Measurements from ENCODE around the gene DNAJA4. TPM values are rescaled to one million over a fixed set of nuclear protein-coding genes. Genes with fewer than 3 reads are reported as not detected.
A peak's percentile ranks its signal among the peaks of the same experiment; 100 is the strongest.

The DNAJA4 gene
- total RNA-seq, 2 experiments from 2014 or later, result 34.0 to 35.8 TPM

DNA sequence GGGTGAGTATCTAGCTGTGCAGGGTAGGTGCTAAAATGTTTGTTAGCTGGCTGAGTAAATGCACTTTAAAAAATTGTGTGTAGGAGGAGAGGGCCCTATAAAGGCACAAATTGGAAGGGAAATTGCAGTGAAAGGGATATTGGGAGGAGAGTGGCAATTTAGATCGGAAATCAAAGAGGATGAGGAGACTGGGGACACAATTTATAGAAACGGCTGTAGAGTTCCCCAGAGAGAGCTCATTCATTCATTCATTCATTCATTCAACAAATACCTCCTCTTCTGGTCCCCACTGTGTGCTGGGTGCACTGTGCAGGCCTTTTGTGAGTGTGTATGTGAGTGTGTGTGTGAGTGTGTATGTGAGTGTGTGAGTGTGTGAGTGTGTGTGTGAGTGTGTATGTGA lies 2.4 kb downstream of the DNAJA4 start:
- H3K4me3 Mint-ChIP-seq, result no peak overlapping the region
- CTCF ChIA-PET, result interaction anchor here (1.0 to 4.3 kb wide), 4 partner anchors 9 to 158 kb away, joined by 3 to 25 read pairs (median 4); partner anchors contain the start of gene SKIC8
- peaks cover 3% of the 10 kb centered on the region for H3K36me3 Mint-ChIP-seq
- ATAC-seq (no peak), DNase-seq (no peak)
- no peaks in the 10 kb centered on the region for H3K9me3 Mint-ChIP-seq (ENCODE audit: low read depth)
- H3K27me3 Mint-ChIP-seq, result no peaks in the 10 kb centered on the region
- peak overlapping the region; percentile 40 for H3K27ac Mint-ChIP-seq
- peaks cover 20% of the 10 kb centered on the region for H3K4me1 Mint-ChIP-seq

- CTCF ChIA-PET, result interaction anchor here (1.0 to 1.6 kb wide), 2 partner anchors 9 to 10 kb away, joined by 3 to 4 read pairs; no protein-coding TSS in a partner anchor
- H3K9me3 Mint-ChIP-seq (ENCODE audit: low read depth), result no peaks in the 10 kb centered on the region
- H3K4me1 Mint-ChIP-seq, result no peaks in the 10 kb centered on the region
- H3K27me3 Mint-ChIP-seq, result no peaks in the 10 kb centered on the region
- no peak overlapping the region for H3K4me3 Mint-ChIP-seq
- H3K27ac Mint-ChIP-seq, result no peak overlapping the region
- DNase-seq (no peak), ATAC-seq (no peak)
- peaks cover 13% of the 10 kb centered on the region for H3K36me3 Mint-ChIP-seq
These were observed 8.0 kb downstream of the DNAJA4 start for GRCh38 chr15:78272316-78272715.

DNA sequence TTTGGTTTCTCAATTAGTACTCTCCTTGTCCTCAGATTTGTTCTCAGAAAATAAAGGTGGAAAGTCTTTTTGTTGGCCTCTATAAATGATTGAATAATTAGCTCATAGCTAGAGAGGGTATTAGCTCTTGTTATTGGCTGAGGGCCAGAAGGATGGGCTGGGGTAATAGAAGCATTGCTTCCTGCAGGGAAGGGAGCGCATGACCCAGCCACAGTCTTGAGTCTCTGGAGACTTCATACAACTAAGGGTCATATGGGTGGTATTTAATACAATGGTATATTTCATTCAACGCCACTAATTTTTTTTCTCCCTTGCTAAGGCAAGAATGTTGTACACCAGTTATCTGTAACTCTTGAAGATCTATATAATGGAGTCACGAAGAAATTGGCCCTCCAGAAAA lies 8.4 kb downstream of the DNAJA4 start:
- Mint-ChIP-seq H3K36me3 (peaks cover 13% of the 10 kb centered on the region), H3K27me3 (no peaks in the 10 kb centered on the region), H3K27ac (no peak overlapping the region), H3K4me1 (no peaks in the 10 kb centered on the region), H3K9me3 (ENCODE audit: low read depth) (no peaks in the 10 kb centered on the region), H3K4me3 (no peak overlapping the region)
- DNase-seq (no peak), ATAC-seq (no peak)
- CTCF ChIA-PET, result interaction anchor here (0.6 kb wide), 1 partner anchor 250 kb away, joined by 3 read pairs; no protein-coding TSS in a partner anchor

DNA sequence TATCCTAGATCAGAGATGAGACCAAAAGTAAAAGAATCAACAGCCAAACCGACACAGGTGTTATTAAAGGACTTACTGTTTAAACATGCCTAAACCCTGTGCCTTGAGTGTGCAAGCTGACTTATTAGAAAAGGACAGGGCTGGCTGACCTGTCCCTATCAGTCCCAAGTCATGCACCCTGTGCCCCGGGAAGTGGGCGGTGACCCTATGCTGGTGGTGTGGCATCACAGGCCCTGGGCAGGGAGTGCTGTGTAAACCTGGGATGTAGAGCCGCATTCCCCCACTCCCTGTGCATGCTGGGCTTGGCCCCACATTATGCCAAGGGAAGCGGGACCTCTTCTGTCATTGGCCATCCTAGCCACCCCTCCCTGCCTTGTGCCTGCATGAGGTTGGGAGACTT lies 10.6 kb downstream of the DNAJA4 start:
- H3K27ac Mint-ChIP-seq, result no peak overlapping the region
- peaks cover 12% of the 10 kb centered on the region for H3K36me3 Mint-ChIP-seq
- no peaks in the 10 kb centered on the region for H3K9me3 Mint-ChIP-seq (ENCODE audit: low read depth)
- H3K27me3 Mint-ChIP-seq, result no peaks in the 10 kb centered on the region
- DNase-seq (no peak), ATAC-seq (no peak)
- CTCF ChIA-PET, result no interaction called here
- no peaks in the 10 kb centered on the region for H3K4me1 Mint-ChIP-seq
- no peak overlapping the region for H3K4me3 Mint-ChIP-seq

GRCh38 chr15:78276064-78276943 lies 11.9 kb downstream of the DNAJA4 start:
- DNase-seq (no peak), ATAC-seq (no peak)
- peaks cover 16% of the 10 kb centered on the region for H3K36me3 Mint-ChIP-seq
- no peaks in the 10 kb centered on the region for H3K9me3 Mint-ChIP-seq (ENCODE audit: low read depth)
- H3K4me3 Mint-ChIP-seq, result no peak overlapping the region
- CTCF ChIA-PET, result interaction anchor here (1.3 kb wide), 1 partner anchor 15 kb away, joined by 3 read pairs; no protein-coding TSS in a partner anchor
- H3K27me3 Mint-ChIP-seq, result no peaks in the 10 kb centered on the region
- peaks cover 12% of the 10 kb centered on the region for H3K4me1 Mint-ChIP-seq
- H3K27ac Mint-ChIP-seq, result no peak overlapping the region

DNA sequence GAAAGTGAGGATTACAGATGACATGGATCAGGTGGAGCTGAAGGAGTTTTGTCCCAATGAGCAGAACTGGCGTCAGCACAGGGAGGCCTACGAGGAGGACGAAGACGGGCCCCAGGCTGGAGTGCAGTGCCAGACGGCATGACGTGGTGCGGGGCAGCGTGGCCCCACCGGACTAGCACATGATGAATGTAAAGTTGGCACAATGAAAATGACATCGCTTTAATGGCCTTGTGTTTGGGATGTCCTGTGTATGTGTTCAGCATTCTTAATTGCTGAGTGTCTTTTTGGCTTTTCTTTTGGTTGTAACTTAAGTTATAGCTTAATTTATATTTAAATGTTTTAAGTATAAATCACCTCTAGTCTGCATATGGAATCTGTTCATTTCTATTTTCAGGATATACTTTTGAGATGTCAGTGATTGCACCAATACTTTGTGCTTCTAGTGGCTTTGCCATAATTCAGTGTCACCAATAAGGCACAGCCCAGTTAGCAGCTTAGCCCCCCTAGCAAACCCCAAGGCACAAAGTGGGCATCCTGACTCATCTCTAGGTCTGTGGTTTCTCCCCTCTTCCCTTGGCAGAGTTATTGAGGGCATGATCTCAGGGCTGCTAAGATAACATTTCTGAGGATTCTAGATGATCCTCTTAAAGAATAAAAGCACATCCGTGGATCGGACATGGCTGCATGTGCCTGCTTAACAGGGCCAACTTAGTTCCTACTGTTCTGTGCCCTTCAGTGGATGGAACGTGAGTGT lies 16.1 kb downstream of the DNAJA4 start:
- Mint-ChIP-seq H3K4me1 (peaks cover 13% of the 10 kb centered on the region), H3K36me3 (peaks cover 15% of the 10 kb centered on the region), H3K9me3 (ENCODE audit: low read depth) (no peaks in the 10 kb centered on the region), H3K4me3 (no peak overlapping the region), H3K27ac (no peak overlapping the region), H3K27me3 (no peaks in the 10 kb centered on the region)
- DNase-seq (no peak), ATAC-seq (no peak)
- CTCF ChIA-PET, result interaction anchor here (0.7 to 1.3 kb wide), 3 partner anchors 12 to 172 kb away, joined by 3 to 4 read pairs (median 3); no protein-coding TSS in a partner anchor

GRCh38 chr15:78282324-78282723 lies 18.0 kb downstream of the DNAJA4 start:
- Mint-ChIP-seq H3K9me3 (ENCODE audit: low read depth) (no peaks in the 10 kb centered on the region), H3K27ac (no peak overlapping the region), H3K36me3 (peaks cover 19% of the 10 kb centered on the region), H3K4me1 (peaks cover 13% of the 10 kb centered on the region), H3K27me3 (no peaks in the 10 kb centered on the region), H3K4me3 (no peak overlapping the region)
- CTCF ChIA-PET, result interaction anchor here (0.8 to 1.2 kb wide), 3 partner anchors 10 to 141 kb away, joined by 3 to 4 read pairs (median 3); no protein-coding TSS in a partner anchor
- DNase-seq (no peak), ATAC-seq (no peak)

GRCh38 chr15:78284758-78285157 lies 20.4 kb downstream of the DNAJA4 start:
- H3K4me1 Mint-ChIP-seq, result peaks cover 13% of the 10 kb centered on the region
- ATAC-seq (no peak), DNase-seq (no peak)
- H3K9me3 Mint-ChIP-seq (ENCODE audit: low read depth), result no peaks in the 10 kb centered on the region
- H3K4me3 Mint-ChIP-seq, result no peak overlapping the region
- no peaks in the 10 kb centered on the region for H3K27me3 Mint-ChIP-seq
- CTCF ChIA-PET, result interaction anchor here (0.8 kb wide), 1 partner anchor 138 kb away, joined by 3 read pairs; no protein-coding TSS in a partner anchor
- no peak overlapping the region for H3K27ac Mint-ChIP-seq
- H3K36me3 Mint-ChIP-seq, result peaks cover 19% of the 10 kb centered on the region

DNA sequence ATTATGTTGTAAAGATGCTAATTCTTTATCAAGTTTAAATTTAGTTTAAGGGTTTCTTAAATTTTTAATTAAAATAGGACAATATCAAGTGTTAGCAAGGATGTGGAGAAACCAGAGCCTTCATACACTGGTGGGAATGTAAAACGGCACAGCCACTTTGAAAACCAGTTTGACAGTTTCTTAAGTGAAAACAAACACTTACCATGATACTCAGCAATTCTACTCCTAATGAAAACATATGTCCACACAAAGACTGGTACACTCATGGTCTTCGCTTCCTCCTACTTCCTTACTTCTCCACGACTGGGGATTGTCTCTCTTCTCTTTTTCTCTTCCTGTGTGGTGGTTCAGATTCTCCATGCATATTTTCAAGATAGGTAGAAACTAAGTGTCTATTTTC lies 25.9 kb downstream of the DNAJA4 start:
- ATAC-seq (no peak), DNase-seq (no peak)
- Mint-ChIP-seq H3K27me3 (no peaks in the 10 kb centered on the region), H3K4me1 (no peaks in the 10 kb centered on the region), H3K36me3 (peaks cover 4% of the 10 kb centered on the region), H3K4me3 (no peak overlapping the region), H3K27ac (no peak overlapping the region), H3K9me3 (ENCODE audit: low read depth) (no peaks in the 10 kb centered on the region)
- CTCF ChIA-PET, result interaction anchor here (0.8 kb wide), 1 partner anchor 171 kb away, joined by 3 read pairs; no protein-coding TSS in a partner anchor

DNA sequence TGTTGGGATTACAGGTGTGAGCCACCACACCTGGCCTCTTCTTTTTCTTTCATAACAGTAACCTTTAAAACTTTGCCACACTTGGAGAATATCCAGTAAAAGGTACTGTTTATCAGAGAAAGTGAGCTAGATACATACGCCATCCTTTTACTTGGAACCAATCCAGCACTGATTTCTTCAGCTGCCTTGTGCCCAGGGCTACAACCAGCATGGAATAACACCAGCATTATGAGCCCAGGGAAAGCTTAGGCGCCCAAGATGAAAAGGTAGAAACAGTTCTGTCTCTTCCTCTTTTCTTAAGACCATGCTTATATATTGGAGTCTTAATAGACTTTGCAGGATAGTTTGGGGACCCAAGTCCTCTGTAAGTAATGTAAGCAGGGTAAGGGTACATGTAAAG lies 26.7 kb downstream of the DNAJA4 start:
- Mint-ChIP-seq H3K9me3 (ENCODE audit: low read depth) (no peaks in the 10 kb centered on the region), H3K27me3 (no peaks in the 10 kb centered on the region), H3K27ac (no peak overlapping the region), H3K36me3 (peaks cover 2% of the 10 kb centered on the region), H3K4me3 (no peak overlapping the region), H3K4me1 (no peaks in the 10 kb centered on the region)
- DNase-seq, result no peak
- no peak for ATAC-seq
- CTCF ChIA-PET, result interaction anchor here (0.8 to 1.1 kb wide), 2 partner anchors 14 to 170 kb away, joined by 3 read pairs; no protein-coding TSS in a partner anchor

DNA sequence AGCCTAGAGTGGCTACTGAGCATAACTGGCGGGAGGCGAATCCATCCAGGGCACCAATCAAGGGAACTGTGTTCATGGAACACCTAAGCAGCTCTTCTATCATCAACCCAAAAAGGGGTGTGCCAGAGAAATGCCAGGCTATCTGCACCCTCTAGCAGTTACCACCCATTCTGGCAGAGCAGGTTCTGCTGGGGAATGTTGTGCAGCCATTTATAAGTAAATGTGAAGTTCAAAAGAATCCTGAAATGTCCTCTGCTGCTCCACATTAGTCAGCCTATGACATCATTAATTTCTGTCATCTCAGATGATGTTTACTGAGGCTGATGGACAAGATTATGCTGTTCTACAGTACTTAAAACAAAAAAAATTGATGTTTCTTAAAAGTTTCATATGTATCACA lies 27.3 kb downstream of the DNAJA4 start:
- Mint-ChIP-seq H3K4me1 (no peaks in the 10 kb centered on the region), H3K27ac (no peak overlapping the region), H3K4me3 (no peak overlapping the region), H3K36me3 (peaks cover under 1% of the 10 kb centered on the region), H3K27me3 (no peaks in the 10 kb centered on the region), H3K9me3 (ENCODE audit: low read depth) (no peaks in the 10 kb centered on the region)
- no peak for ATAC-seq
- DNase-seq, result no peak
- CTCF ChIA-PET, result no interaction called here

DNA sequence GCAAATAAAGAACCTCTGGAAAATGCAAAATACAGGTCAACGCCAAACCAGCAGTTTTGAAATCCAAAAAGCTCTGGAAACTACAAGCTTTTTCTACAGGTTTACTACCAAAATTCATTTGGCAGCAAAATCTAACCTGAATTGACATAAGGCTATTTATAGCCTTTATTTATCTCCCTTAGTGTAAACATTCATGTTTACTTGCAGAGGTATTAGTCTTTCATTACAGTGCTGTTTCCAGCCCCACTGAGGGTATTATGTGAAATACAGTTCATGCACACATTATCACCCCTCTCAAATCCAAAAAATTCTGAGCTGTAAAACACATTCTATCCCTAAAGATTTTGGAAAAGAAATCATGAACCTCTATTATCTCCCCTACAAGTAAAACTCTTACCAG lies 27.9 kb downstream of the DNAJA4 start:
- CTCF ChIA-PET, result interaction anchor here (1.1 kb wide), 3 partner anchors 10 to 26 kb away, joined by 3 read pairs; no protein-coding TSS in a partner anchor
- Mint-ChIP-seq H3K4me1 (peaks cover 2% of the 10 kb centered on the region), H3K4me3 (no peak overlapping the region), H3K27me3 (no peaks in the 10 kb centered on the region), H3K36me3 (no peaks in the 10 kb centered on the region), H3K27ac (no peak overlapping the region), H3K9me3 (ENCODE audit: low read depth) (no peaks in the 10 kb centered on the region)
- DNase-seq (no peak), ATAC-seq (no peak)
